GM13976 (cell line): ENCODE measurements around the gene DNAH9.

Source experiments
- DNase-seq: peaks from one replicate; pipeline ENCODE4 v3.0.0; 2012; ENCODE audit warnings: low spot score
- in situ Hi-C: fragments of 300-500 bp; cut with MboI; formaldehyde crosslinking; loops from one replicate; pipeline ENCODE4 v1.12.0; 2022; ENCODE audit warnings: low sequenced_read_pairs, mixed read lengths, inconsistent platforms; ENCODE audit not compliant: unreplicated experiment
- TF ChIP-seq, protein P1 (sequence below): IDR thresholded peaks from 2 replicates; pipeline ENCODE4 v1.5.1; 2012; ENCODE audit warnings: borderline replicate concordance, mild to moderate bottlenecking; ENCODE audit not compliant: insufficient read depth; ENCODE audit errors: extremely low read depth, missing control alignments, control extremely low read depth

The DNAH9 gene

DNA sequence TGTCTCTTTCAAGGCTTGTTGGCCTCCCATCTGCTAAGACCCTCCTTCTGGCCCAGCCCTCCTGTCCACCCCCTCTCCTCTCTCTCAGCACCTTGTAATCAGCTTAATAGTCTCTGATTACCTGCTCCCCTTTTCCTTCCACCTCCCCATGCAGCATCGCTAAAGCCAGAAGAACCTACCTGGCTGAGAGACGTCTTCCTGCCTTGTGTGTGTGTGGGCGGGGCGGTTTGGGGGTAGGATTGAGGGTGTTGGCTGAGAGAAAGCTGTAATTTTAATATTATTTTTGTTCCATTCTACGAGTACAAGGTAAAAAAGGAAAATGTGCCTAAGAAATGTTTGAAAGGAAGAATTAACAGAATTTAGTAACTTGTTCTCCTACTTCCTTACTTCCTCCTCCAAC, 3.4 kb downstream of the DNAH9 start:
- no peak for DNase-seq
- TF ChIP-seq, protein P1, sequence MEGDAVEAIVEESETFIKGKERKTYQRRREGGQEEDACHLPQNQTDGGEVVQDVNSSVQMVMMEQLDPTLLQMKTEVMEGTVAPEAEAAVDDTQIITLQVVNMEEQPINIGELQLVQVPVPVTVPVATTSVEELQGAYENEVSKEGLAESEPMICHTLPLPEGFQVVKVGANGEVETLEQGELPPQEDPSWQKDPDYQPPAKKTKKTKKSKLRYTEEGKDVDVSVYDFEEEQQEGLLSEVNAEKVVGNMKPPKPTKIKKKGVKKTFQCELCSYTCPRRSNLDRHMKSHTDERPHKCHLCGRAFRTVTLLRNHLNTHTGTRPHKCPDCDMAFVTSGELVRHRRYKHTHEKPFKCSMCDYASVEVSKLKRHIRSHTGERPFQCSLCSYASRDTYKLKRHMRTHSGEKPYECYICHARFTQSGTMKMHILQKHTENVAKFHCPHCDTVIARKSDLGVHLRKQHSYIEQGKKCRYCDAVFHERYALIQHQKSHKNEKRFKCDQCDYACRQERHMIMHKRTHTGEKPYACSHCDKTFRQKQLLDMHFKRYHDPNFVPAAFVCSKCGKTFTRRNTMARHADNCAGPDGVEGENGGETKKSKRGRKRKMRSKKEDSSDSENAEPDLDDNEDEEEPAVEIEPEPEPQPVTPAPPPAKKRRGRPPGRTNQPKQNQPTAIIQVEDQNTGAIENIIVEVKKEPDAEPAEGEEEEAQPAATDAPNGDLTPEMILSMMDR, result no peak
- in situ Hi-C loops, result no loop called here

DNA sequence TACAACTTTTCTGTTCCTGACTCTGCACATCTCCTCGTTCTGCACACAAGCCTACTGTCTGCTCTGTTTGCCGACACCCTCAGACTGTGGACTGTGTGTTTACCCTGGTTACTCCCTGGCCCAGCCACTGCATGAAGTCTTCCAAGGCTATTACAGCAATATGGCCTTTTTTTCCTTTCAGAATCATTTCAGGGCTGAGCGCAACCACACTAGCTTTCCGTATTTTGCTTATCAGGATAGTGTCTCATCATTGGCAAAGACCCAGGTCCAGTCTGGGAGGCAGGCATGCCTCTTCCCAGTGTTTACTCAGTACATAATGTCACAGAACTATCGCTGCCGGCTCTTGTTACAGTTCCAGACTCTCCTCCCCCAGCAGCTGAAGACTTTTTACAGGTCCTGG, 10.1 kb downstream of the DNAH9 start:
- in situ Hi-C loops, result no loop called here
- no peak for DNase-seq
- TF ChIP-seq, protein P1, result no peak

DNA sequence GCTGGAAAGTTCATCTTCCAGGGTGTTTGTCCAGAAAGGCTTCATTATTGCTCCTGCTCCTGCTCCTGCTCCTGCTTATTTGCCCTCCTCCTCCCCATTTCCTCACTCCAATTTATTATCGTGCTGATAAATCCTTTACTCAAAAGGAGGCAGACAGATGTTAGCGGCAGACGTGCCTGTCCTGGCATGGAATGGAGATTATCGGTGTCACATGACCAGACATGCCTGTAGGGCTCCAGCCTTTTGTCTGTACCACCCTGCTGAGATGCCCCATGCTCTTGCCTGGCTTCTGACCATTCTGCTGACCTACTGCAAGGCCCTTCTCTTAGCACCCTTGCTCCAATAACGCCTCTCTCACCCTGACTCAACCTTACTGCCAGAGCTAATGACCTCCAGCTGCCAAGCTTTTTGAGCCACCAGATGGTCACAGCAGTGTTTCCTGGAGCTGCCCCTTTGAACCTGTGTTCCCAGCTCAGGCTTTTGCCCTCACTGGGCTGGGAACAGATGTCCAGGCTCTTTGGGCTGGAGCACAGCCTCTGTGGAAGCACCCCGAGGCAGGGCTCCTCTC, 12.8 kb downstream of the DNAH9 start:
- in situ Hi-C loops, result no loop called here
- DNase-seq, result no peak
- TF ChIP-seq, protein P1, result no peak

DNA sequence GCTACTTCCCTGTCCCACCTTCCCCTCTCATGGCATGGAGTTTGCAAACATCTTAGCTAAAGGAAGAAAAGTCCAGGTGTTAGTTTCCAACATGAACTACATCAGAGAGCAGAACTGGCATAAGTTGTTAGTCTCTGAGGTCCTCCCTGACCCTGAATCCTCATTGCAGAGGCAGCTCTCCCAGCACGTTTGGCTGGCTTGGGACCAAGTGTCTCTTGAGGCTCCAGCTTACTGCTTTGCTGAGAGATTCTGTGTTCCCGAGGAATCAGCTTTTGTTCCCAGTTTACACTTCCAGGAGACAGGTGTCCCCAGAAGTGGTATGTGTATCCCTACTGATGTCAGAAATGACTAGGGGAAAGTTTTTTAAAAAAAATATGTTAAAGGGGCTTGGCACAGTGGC, 14.7 kb downstream of the DNAH9 start:
- in situ Hi-C loops, result no loop called here

DNA sequence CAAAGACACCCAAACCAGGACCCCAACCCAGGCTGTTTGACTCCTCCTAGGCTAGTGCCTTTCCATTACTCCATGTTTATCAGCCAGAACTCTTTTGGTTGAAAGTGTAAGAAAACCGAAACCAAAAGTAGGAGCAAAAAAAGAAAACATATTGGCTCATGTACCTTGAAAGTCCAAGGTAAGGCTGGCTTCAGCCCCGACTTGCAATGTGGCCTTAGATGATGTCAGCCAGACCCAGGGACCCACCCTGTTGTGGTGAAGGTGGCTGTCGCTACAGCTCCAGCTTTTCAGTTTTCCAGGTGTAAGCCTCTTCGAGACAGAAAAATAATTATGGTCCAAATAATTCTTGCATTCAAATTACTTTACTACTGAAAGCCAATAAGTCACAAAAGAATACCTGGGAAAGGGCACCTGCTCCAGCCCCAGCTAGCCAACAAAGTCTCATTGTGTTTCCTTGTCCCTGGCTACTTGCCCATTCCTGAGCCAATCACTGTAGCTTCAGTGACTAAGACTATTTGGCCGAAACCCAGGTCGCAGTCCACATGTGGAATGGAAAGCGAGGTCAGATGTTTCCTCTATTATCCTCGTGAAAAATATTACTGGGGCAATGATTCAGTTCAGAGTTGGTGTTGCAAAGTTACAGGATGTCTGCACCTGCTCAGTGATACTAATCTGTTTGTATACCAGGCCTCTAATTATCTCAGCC, 20.7 kb downstream of the DNAH9 start:
- no peak for DNase-seq
- in situ Hi-C loops, result no loop called here
- TF ChIP-seq, protein P1, result no peak

More for the DNA sequence above, 14.7 kb downstream of the DNAH9 start:
- DNase-seq, result no peak
- TF ChIP-seq, protein P1, result no peak

DNA sequence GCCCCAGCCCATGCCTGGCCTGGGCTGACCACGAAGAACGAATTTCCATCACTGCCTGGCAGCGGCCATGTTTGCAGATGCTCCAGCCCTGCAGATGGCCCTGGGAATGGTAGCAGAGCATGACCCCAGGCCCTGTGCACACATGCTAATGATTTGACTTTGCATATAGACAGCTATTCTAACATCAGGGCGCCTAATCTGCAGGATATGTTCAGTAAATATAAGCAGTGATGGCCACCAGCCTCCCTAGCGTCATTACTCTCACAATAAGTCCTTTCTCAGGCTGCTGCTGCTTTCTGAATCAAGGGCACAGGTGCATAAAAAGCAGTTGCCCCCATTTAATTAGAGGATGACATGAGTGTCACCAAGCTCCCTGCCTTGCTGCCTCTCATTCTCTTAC, 24.2 kb downstream of the DNAH9 start:
- TF ChIP-seq, protein P1, result no peak
- in situ Hi-C loops, result no loop called here
- DNase-seq, result no peak

DNA sequence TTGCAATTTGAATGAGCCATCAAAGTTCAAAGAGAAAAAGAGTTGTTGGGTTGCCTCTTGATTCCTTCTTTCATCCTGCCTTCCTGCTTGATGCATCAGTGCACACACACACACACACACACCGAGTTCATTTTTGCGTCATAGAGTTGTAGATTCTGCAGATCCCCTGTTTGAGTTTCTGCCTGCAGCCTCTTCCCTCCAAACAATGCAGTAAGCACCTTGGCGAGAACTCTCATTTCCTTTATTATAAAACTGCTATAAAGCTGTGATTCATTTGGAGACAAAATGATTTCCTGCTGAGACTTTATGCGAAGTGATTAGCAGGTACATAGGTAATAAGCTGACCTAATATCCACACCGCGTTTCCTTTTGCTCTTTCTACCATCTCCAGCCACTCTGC, 26.7 kb downstream of the DNAH9 start:
- in situ Hi-C loops, result loop anchor here (25.0 kb wide), 1 partner anchor 738 kb away; no protein-coding TSS in a partner anchor
- DNase-seq, result no peak
- TF ChIP-seq, protein P1, result no peak
